Measurements from ENCODE around the gene RMND5B.

- TF ChIP-seq TEAD4 (IDR thresholded peaks at IDR 0.05) (no peak), RAD21 (IDR thresholded peaks at IDR 0.05; ENCODE audit: low read depth) (no peak)
Observed at GRCh38 chr5:178115136-178115813, 15.5 kb upstream of the RMND5B start.

All from Ishikawa (cell line).